Measurements from ENCODE around the gene RPS6KA2.
A peak's percentile ranks its signal among the peaks of the same experiment; 100 is the strongest.

RPS6KA2 gene

DNA sequence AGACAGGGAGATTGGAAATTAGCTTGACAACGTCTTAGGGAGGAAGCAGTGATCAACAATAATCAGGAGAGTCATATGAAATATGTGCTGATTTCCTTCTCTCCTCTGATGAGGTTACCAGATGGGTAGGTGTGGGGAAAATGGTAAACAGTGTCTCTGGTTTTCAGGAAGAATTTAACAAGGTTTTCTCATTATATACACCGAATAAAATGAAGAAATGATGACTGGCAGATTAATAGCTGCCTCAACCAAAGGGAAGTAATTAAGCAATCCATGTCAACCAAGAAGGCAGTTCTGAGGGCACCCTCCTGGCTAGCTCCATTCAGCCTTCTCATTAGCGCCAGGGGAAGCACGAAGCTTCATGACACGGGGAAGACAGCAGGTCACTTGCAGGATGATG lies 27.8 kb downstream of the RPS6KA2 start:
- WGBS, 2 experiments (ENCODE audit: insufficient coverage in 2 of 2), result 88 to 96% methylated on average over 2 of the region's 5 CpGs
- peak overlapping the region; percentile 91 for H3K27ac ChIP-seq (ENCODE audit: low read depth, low read length, severe bottlenecking)
- H3K9me3 ChIP-seq (ENCODE audit: control insufficient read depth, low read length), result no peaks in the 10 kb centered on the region
- no peaks in the 10 kb centered on the region for H3K36me3 ChIP-seq (ENCODE audit: control insufficient read depth, insufficient read depth, low read length)
- H3K4me1 ChIP-seq (ENCODE audit: control insufficient read depth, insufficient read depth, low read length, poor library complexity, severe bottlenecking), result peaks cover 28% of the 10 kb centered on the region
- no peak overlapping the region for H3K4me3 ChIP-seq (ENCODE audit: extremely low read depth, insufficient read depth, low read length, poor library complexity, severe bottlenecking)

DNA sequence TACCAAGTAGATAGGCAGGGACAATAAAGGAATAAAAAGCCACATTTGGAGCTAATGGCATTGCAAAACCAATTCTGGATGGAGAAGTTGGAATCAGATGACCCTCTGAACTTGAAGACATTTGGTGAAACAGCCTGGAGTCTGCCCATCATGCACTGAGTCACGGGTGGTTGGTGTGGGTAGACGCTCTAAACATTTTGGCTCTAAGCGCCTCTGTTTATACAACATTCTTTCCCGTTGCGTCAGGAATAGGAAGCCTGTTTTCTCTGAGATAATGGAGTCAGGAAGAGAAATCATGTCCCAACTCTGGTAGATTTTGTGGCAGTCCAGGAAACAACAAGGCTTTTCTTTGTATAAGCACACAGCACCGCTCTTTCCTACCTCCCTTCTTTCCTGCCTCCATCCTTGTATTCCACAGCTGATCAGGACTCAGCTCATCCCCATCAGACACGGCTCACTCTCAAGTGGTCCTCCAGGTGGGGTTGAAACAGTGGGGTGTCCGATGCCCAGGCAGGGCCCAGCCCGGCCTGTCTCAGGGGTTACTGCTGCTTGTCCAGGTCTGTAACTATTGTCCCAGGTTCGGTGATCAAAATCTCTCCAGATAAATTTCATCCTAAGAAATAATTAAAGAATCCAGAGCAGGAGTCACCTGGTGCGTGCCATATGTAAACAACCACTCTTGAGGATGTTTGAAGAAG lies 28.5 kb downstream of the RPS6KA2 start:
- Histone ChIP-seq H3K27ac (ENCODE audit: low read depth, low read length, severe bottlenecking) (peak overlapping the region; percentile 91), H3K4me3 (ENCODE audit: extremely low read depth, insufficient read depth, low read length, poor library complexity, severe bottlenecking) (no peak overlapping the region), H3K36me3 (ENCODE audit: control insufficient read depth, insufficient read depth, low read length) (no peaks in the 10 kb centered on the region), H3K9me3 (ENCODE audit: control insufficient read depth, low read length) (no peaks in the 10 kb centered on the region), H3K4me1 (ENCODE audit: control insufficient read depth, insufficient read depth, low read length, poor library complexity, severe bottlenecking) (peaks cover 28% of the 10 kb centered on the region)
- 75 to 76% methylated on average over 6 to 7 of the region's 11 CpGs for WGBS, 2 experiments (ENCODE audit: insufficient coverage in 2 of 2)

DNA sequence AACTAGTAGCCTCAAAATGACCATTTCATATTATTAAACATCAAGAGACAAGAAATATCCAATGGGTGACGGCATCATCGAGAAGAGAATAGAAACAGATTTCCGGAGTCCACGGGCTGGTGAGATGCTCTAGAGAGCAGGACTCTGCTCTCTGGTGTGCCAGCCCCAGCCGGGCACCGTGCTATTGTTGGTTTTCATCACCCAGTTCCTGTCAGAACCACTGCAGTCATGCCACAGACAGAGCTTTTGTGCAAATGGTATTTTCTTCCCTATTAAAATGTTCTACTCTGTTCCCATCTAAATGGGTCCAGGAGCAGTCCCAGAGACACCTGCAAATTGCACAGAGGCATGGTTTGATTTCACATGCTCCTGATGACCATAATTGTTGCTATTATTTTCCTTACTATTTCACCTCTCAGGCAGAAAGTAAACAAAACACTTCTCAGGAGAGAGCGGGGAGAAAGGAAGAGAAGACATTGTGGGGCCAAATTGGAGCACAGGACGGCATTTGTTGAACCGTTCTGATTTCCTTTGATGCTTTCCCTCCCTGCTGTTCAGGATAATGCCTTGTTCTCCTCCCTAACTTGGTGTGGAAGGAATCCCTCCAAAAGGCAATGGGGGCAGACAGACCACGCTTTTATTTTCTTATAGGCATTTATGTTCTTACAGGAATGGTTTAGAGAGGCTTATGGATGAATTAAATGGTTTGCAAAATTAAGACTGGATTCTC lies 29.2 kb downstream of the RPS6KA2 start:
- H3K4me1 ChIP-seq (ENCODE audit: control insufficient read depth, insufficient read depth, low read length, poor library complexity, severe bottlenecking), result peaks cover 28% of the 10 kb centered on the region
- H3K36me3 ChIP-seq (ENCODE audit: control insufficient read depth, insufficient read depth, low read length), result no peaks in the 10 kb centered on the region
- 72 to 98% methylated on average over 5 to 6 of the region's 10 CpGs for WGBS, 2 experiments (ENCODE audit: insufficient coverage in 2 of 2)
- peak overlapping the region; percentile 91 for H3K27ac ChIP-seq (ENCODE audit: low read depth, low read length, severe bottlenecking)
- H3K4me3 ChIP-seq (ENCODE audit: extremely low read depth, insufficient read depth, low read length, poor library complexity, severe bottlenecking), result no peak overlapping the region
- H3K9me3 ChIP-seq (ENCODE audit: control insufficient read depth, low read length), result no peaks in the 10 kb centered on the region

DNA sequence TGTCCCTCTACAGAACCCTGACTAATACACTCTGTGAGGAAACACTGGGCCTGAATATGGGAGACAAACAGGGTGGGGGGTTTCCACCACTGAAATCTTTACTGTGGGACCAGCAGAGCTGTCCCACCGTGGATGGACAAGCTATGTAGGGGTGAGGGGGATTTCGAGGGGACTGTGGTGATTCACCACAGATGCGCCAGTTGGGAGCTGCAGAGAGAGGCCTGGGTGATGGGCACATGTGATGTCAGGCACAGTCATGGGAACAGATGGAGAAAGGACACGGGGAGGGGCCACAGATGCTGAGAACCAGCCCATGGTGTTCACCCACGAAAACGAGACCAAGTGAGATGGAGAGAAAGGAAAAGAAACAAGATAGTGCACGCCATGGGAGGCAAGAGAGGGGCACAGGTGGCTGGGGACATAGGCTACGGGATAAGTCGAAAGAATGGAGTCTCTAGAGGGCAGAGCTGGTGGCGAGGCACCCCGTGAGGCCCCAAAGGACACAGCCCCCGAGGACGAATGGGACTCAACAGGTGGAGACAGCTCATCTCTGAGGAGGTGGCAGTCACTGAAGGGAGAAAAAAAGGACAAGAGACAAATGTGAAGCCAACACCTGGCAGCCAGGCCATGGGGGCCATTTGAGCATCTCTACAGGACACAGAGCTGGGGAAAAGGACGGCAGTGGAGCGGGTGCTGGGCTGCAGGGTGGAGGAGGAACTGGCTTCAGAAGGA lies 30.1 kb downstream of the RPS6KA2 start:
- WGBS, 2 experiments (ENCODE audit: insufficient coverage in 2 of 2), result 88 to 93% methylated on average over 14 to 15 of the region's 15 CpGs
- peaks cover 36% of the 10 kb centered on the region for H3K4me1 ChIP-seq (ENCODE audit: control insufficient read depth, insufficient read depth, low read length, poor library complexity, severe bottlenecking)
- no peak overlapping the region for H3K4me3 ChIP-seq (ENCODE audit: extremely low read depth, insufficient read depth, low read length, poor library complexity, severe bottlenecking)
- no peaks in the 10 kb centered on the region for H3K36me3 ChIP-seq (ENCODE audit: control insufficient read depth, insufficient read depth, low read length)
- H3K27ac ChIP-seq (ENCODE audit: low read depth, low read length, severe bottlenecking), result no peak overlapping the region
- no peaks in the 10 kb centered on the region for H3K9me3 ChIP-seq (ENCODE audit: control insufficient read depth, low read length)

DNA sequence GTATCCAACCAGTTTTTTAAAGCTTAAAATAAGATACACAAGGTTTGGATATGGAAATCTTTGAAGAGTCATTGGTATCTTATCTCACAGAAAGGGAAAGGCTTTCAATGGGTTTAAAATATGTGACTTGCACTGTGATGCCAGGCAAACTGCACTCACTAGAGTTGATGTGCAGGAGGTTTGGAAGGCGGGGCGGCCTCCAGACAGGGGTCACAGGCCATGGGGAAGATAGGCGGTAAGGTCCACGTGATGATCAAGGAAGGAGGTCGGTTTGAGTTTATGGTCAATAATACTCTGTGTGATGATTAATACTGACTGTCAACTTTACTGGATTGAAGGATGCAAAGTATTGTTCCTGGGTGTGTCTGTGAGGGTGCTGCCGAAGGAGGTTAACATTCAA lies 31.1 kb downstream of the RPS6KA2 start:
- 93 to 100% methylated on average over 6 of the region's 6 CpGs for whole genome bisulfite sequencing, 2 experiments (ENCODE audit: insufficient coverage in 2 of 2)
- Histone ChIP-seq H3K36me3 (ENCODE audit: control insufficient read depth, insufficient read depth, low read length) (no peaks in the 10 kb centered on the region), H3K27ac (ENCODE audit: low read depth, low read length, severe bottlenecking) (no peak overlapping the region), H3K9me3 (ENCODE audit: control insufficient read depth, low read length) (no peaks in the 10 kb centered on the region), H3K4me3 (ENCODE audit: extremely low read depth, insufficient read depth, low read length, poor library complexity, severe bottlenecking) (no peak overlapping the region), H3K4me1 (ENCODE audit: control insufficient read depth, insufficient read depth, low read length, poor library complexity, severe bottlenecking) (peaks cover 36% of the 10 kb centered on the region)

DNA sequence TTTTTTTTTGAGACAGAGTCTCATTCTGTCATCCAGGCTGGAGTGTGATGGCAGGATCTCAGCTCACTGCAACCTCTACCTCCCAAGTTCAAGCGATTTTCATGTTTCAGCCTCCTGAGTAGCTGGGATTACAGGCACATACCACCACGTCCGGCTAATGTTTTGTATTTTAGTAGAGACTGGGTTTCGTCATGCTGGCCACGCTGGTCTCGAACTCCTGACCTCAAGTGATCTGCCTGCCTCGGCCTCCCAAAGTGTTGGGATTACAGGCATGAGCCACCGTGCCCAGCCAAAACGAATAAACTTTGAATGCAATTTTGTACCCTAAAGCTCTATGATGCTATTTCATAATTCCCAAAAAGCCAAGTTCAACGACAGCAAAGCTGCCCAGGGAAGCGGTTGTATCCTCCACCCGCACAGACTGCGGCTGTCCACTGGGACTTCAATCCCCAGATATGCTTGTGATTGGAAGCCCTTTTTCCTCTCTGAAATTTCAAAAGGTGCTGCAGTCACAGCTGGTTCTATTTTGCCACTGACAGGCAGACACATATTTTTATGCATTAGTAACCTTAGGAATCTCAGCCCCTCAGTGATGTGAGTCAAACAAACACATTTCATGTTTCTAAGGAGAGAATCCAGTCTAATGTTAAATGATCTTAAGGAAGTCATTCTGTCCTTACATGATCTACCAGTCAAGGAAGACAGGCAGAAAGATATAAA lies 31.8 kb downstream of the RPS6KA2 start:
- peaks cover 35% of the 10 kb centered on the region for H3K4me1 ChIP-seq (ENCODE audit: control insufficient read depth, insufficient read depth, low read length, poor library complexity, severe bottlenecking)
- no peak overlapping the region for H3K4me3 ChIP-seq (ENCODE audit: extremely low read depth, insufficient read depth, low read length, poor library complexity, severe bottlenecking)
- no peaks in the 10 kb centered on the region for H3K36me3 ChIP-seq (ENCODE audit: control insufficient read depth, insufficient read depth, low read length)
- no peaks in the 10 kb centered on the region for H3K9me3 ChIP-seq (ENCODE audit: control insufficient read depth, low read length)
- 89 to 93% methylated on average over 13 of the region's 13 CpGs for WGBS, 2 experiments (ENCODE audit: insufficient coverage in 2 of 2)
- H3K27ac ChIP-seq (ENCODE audit: low read depth, low read length, severe bottlenecking), result no peak overlapping the region

DNA sequence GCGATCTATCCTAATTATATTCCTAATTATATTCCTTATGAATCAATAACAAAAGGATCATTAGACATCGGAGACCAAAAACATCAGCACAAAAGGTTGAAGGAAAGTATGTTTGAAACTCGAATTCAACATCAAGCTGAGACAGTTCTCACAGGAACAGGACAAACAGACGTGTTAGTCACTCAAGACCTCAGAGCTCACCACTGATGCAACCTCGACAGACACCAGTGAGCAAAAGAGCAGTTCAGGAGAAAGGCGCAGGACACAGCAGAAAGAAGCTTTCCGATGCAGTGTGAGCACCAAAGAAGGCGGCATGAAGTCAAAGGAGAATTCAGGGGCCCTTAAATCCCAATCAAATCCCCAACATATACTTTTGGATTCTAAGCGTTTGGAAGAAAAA lies 34.2 kb downstream of the RPS6KA2 start:
- no peak overlapping the region for H3K27ac ChIP-seq (ENCODE audit: low read depth, low read length, severe bottlenecking)

DNA sequence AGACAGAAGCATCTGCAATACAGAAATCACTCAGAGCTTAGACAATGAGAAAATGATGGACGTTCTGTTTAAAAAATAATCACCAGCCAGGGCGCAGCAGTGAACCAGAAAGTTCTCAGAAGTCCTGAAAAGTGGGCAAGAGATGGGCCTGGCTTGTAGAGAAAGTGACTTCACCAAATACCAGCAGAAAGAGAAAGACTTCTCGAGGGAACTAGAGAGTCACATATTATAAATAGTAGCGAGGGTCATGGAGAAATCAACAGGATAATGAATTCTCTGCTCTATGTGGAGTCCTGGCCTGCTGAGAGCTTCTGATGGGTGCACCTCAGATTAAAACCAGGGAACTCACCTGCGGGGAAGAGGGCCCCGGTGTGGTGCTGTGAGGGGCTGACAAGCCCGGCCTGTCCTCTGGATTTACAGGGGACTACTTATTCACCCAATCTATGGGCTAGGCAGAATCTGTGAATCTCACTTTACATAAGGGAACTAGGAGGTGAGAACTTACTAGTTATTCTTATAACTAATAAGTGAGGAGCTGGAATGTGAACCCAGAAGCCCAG lies 35.0 kb downstream of the RPS6KA2 start:
- 95 to 97% methylated on average over 3 to 4 of the region's 7 CpGs for WGBS, 2 experiments (ENCODE audit: insufficient coverage in 2 of 2)
- Histone ChIP-seq H3K4me1 (ENCODE audit: control insufficient read depth, insufficient read depth, low read length, poor library complexity, severe bottlenecking) (peaks cover 24% of the 10 kb centered on the region), H3K9me3 (ENCODE audit: control insufficient read depth, low read length) (no peaks in the 10 kb centered on the region), H3K36me3 (ENCODE audit: control insufficient read depth, insufficient read depth, low read length) (no peaks in the 10 kb centered on the region), H3K4me3 (ENCODE audit: extremely low read depth, insufficient read depth, low read length, poor library complexity, severe bottlenecking) (no peak overlapping the region), H3K27ac (ENCODE audit: low read depth, low read length, severe bottlenecking) (no peak overlapping the region)

More for the DNA sequence above, 34.2 kb downstream of the RPS6KA2 start:
- H3K9me3 ChIP-seq (ENCODE audit: control insufficient read depth, low read length), result no peaks in the 10 kb centered on the region
- H3K4me1 ChIP-seq (ENCODE audit: control insufficient read depth, insufficient read depth, low read length, poor library complexity, severe bottlenecking), result peaks cover 31% of the 10 kb centered on the region
- WGBS, 2 experiments (ENCODE audit: insufficient coverage in 2 of 2), result 84% methylated on average over 5 of the region's 9 CpGs
- no peak overlapping the region for H3K4me3 ChIP-seq (ENCODE audit: extremely low read depth, insufficient read depth, low read length, poor library complexity, severe bottlenecking)
- no peaks in the 10 kb centered on the region for H3K36me3 ChIP-seq (ENCODE audit: control insufficient read depth, insufficient read depth, low read length)

DNA sequence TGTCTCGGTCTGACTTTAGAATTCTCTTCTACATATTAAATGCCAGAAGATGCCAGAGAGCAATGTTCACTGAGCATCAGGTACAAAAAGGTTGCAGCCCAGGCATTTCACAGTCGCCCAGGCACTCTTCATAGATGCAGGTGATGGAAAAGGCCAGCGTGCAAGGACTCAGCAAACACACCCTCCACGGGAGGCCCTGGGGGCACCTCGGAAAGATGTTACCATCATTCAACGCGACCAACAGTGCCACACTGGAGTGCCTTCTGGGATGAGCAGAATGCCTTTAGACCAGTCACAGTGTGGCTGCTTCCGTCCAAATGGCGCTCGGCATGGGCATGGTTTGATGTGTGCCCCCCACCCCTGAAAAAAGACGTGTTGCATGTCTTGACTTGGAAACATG lies 36.0 kb downstream of the RPS6KA2 start:
- Histone ChIP-seq H3K4me1 (ENCODE audit: control insufficient read depth, insufficient read depth, low read length, poor library complexity, severe bottlenecking) (peaks cover 24% of the 10 kb centered on the region), H3K27ac (ENCODE audit: low read depth, low read length, severe bottlenecking) (no peak overlapping the region), H3K9me3 (ENCODE audit: control insufficient read depth, low read length) (no peaks in the 10 kb centered on the region), H3K36me3 (ENCODE audit: control insufficient read depth, insufficient read depth, low read length) (no peaks in the 10 kb centered on the region), H3K4me3 (ENCODE audit: extremely low read depth, insufficient read depth, low read length, poor library complexity, severe bottlenecking) (no peak overlapping the region)
- 93 to 97% methylated on average over 11 of the region's 11 CpGs for WGBS, 2 experiments (ENCODE audit: insufficient coverage in 2 of 2)
